NCI-H82 treated with DMSO at 0.1 percent for 48 hours (cell line): ENCODE measurements around the gene C7orf57.
A peak's percentile ranks its signal among the peaks of the same experiment; 100 is the strongest.

Experiments used
- DNase-seq: peaks from one replicate; lab custom pipeline; 2025; ENCODE audit not compliant: unreplicated experiment; lab: John Stamatoyannopoulos, UW

The C7orf57 gene

DNA sequence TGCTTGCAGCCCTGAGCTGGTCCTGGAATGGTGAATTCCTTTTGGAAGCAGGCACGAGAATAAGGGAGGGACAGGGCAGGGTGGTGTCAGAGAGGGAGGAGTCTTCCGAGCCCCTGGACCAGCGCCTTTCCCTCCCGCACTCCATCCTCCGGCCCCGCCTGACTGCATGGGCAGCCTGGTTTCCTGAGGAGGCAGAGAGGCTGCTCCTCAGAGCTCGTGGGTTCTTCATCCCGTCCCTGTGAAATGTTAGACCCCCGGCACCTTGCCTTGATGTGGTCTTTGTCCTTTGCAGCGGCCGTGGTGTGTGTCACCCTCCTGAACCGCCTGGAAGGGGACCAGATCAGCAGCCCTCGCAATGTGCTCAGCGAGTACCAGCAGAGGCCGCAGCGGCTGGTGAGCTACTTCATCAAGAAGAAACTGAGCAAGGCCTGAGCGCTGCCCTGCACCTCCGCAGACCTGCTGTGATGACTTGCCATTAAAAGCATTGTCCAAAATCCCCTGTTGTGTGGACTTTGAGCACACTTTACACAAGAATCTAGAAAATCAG lies 72.7 kb downstream of the C7orf57 start:
- DNase-seq, result no peak

DNA sequence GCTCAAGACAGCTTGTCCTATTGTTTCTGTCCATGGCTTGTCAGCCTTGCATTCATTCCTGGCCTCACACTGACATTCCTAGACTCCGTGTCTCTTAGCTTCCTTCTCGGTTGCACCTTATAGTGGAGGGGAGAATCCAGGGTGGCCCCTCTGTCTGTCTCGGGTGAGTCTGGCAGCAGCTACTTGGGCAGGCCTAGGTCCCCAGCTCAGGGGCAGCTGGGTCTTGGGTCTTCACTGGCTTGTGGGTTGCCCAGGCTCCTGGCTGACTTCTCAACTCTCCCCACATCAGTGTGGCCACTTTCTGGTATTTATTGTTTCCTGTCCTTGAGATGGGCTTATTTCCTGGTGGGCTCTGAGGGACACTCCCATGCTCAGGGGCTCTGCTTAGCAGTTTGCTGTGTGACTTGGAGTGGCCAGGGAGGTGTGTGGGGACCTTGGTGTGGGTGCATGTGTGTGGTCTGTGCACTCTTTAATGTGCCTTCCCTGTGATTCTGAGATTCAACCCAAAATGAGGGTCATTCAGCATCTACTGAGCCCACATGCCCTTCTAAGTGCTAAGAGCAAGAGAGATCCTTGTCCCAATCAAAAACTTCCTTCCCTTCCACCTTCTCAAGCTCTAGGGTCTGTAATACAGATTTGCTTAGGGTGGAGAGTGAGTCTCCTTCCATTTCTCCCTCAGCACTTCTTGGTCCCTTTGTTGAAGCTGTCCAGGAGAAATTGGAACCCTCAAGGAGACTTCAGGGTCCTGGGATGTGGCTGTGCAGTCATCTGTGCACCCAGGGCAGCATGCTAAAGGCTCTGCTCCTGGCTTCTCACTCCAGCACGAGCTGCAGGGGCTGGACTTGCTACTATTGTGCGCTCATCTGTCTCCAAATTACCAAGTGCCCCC lies 73.9 kb downstream of the C7orf57 start:
- no peak for DNase-seq

DNA sequence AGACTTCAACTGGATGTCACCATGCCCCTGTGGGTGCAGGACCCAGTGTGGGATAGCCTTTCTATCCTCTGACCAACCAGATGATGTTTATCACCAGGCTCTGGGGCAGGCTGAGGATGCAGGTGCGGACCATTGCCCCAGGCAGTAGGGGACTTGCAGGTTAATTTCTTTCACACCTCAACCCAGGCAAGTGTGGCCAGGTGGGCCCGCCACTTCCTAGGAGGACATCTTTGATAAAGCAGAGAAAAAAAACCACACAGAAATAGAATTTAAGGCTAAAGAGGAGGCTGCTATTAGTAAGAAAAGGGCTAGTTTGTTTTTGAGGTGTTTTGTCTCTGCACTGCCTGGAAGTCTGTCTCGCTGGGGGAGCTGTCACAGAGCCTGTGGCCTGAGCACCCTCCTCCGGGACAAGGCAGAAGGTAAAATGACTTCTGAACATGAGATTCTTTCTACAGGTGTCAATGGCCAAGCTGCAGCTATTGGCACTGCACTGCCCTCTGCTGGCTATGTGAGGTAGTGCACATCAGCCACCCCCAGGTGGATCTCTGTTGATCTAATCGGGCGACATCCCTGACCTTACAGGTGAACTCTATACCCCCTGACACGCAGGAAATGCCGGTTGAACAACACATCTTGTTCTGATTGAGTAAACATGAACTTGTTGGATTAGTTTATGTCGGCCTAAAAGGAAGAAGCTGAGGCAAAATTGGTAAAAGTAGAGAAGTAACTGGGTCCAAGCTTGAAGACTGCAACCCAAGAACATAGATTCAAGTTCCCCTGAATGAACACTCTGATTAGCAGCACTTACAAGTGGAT lies 74.7 kb downstream of the C7orf57 start:
- DNase-seq, result peak; percentile 3

DNA sequence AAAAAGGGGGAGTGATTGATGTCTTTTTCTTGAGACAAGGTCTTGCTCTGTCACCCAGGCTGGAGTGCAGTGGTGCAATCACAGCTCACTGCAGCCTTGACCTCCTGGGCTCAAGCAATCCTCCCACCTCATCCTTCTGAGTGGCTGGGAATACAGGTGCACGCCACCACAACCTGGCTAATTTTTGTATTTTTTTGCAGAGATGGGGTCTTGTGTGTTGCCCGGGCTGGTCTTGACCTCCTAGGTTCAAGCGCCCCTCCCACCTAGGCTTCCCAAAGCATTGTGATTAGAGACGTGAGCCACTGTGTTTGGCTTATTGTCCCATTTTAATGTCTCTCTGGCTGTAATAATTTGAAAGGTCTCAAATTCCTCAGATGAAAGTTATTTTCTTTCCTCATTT lies 75.5 kb downstream of the C7orf57 start:
- no peak for DNase-seq
